GM19468 (cell line): ENCODE results near the gene CEP104.

ENCODE experiments used
- ATAC-seq: cut with Tn5 transposase; IDR thresholded peaks from one replicate; pipeline ENCODE4 v1.9.1; 2021; ENCODE audit warnings: mild to moderate bottlenecking, moderate library complexity, moderate number of reproducible peaks; ENCODE audit not compliant: unreplicated experiment; ENCODE audit errors: extremely low read depth

Gene CEP104

GRCh38 chr1:3895279-3895950 is 38.4 kb upstream of the CEP104 start:
- ATAC-seq: no peak

- ATAC-seq: no peak
These were observed 37.7 kb upstream of the CEP104 start for GRCh38 chr1:3894626-3895278.

- no peak for ATAC-seq
These were observed 36.2 kb upstream of the CEP104 start for GRCh38 chr1:3893190-3893589.

- ATAC-seq: no peak
These were observed 35.7 kb upstream of the CEP104 start for GRCh38 chr1:3892748-3893147.

- ATAC-seq: no peak
These were observed 34.4 kb upstream of the CEP104 start for GRCh38 chr1:3891329-3891865.

- no peak for ATAC-seq
These were observed 33.6 kb upstream of the CEP104 start for GRCh38 chr1:3890389-3891328.

GRCh38 chr1:3889936-3890335 is 32.9 kb upstream of the CEP104 start:
- no peak for ATAC-seq

- ATAC-seq: no peak
These were observed 31.3 kb upstream of the CEP104 start for GRCh38 chr1:3888301-3888700.

GRCh38 chr1:3886691-3887090 is 29.7 kb upstream of the CEP104 start:
- no peak for ATAC-seq

- ATAC-seq: no peak
These were observed 29.2 kb upstream of the CEP104 start for GRCh38 chr1:3886106-3886670.

- no peak for ATAC-seq
These were observed 28.6 kb upstream of the CEP104 start for GRCh38 chr1:3885611-3886010.

GRCh38 chr1:3884966-3885365 is 28.0 kb upstream of the CEP104 start:
- no peak for ATAC-seq

- ATAC-seq: no peak
These were observed 26.3 kb upstream of the CEP104 start for GRCh38 chr1:3883194-3883925.

- ATAC-seq: no peak
These were observed 24.1 kb upstream of the CEP104 start for GRCh38 chr1:3881193-3881480.

GRCh38 chr1:3880429-3881192 is 23.6 kb upstream of the CEP104 start:
- ATAC-seq: no peak

GRCh38 chr1:3879787-3880428 is 22.9 kb upstream of the CEP104 start:
- ATAC-seq: no peak

GRCh38 chr1:3879099-3879498 is 22.1 kb upstream of the CEP104 start:
- ATAC-seq: no peak

GRCh38 chr1:3876716-3877115 is 19.7 kb upstream of the CEP104 start:
- no peak for ATAC-seq

GRCh38 chr1:3874736-3875135 is 17.7 kb upstream of the CEP104 start:
- no peak for ATAC-seq
